ENCODE data around the gene PUM1.

DNA sequence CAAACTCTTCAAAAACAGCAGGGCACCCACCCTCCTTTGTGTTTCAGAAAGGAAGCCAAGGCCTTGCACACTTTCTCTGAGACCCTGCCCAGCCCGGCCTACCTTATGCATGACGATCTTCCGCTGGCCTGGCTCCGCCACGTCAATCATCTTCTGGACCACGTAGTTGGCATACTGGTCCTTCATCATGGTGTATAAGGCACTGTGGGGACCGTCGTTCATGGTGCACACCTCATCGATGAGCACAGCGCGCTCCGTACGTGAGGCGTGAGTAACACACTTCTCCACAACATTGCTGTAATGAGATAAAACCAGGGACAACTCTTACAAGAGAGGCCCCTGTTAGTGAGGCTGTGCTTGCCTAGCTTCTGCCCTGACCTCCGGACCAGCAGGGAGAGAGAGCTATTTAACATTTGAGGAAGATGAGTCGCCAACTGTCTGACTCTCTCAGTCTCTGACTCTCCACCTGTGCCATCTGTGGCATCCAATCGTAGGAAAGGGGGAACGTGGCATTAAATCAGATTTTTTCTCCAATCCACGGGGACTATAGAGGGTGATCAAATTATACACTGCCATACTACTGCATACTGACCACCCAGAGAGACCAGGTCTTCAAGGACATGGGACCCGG is 128.9 kb downstream of the PUM1 start:
- TF ChIP-seq CTCF (IDR thresholded peaks at IDR 0.05), result no peak
- no peak for TF ChIP-seq POLR2AphosphoS5 (IDR thresholded peaks at IDR 0.05)

Data from prostate gland (tissue), 2 donors.